A549 (cell line): ENCODE results near the gene UTP11.

Experiments
- CEBPB ChIP-seq, 2 experiments: fragments of >200 bp in 1 of 2; sonication (Bioruptor Twin) in 1 of 2; formaldehyde crosslinking in 1 of 2; IDR thresholded peaks; 2 replicates each; pipeline ENCODE4 v1.6.1; 2012 to 2016
- KDM5A ChIP-seq: fragments of 200-600 bp; sonication (generic); IDR thresholded peaks from 2 replicates; pipeline ENCODE4 v1.6.1; 2016; ENCODE audit warnings: antibody characterized with exemption, mild to moderate bottlenecking
- POLR2A ChIP-seq: IDR thresholded peaks from 2 replicates; pipeline ENCODE4 v1.6.1; 2012; ENCODE audit warnings: mild to moderate bottlenecking, low read length
- RAD21 ChIP-seq, 2 experiments: fragments of >200 bp in 1 of 2; sonication (Bioruptor Twin) in 1 of 2; formaldehyde crosslinking in 1 of 2; IDR thresholded peaks in 1 of 2; conservative IDR thresholded peaks in 1 of 2; 2 replicates in 1 of 2; 3 replicates in 1 of 2; pipeline ENCODE4 v1.6.1; 2012 to 2018; ENCODE audit warnings: inconsistent platforms in 1 of 2
- TP53 ChIP-seq: fragments of 250-450 bp; sonication (Bioruptor Pico); IDR thresholded peaks from 2 replicates; pipeline ENCODE4 v1.5.0; 2021; ENCODE audit warnings: mild to moderate bottlenecking, moderate library complexity
- TF ChIP-seq, protein P1 (sequence below): fragments of >200 bp; sonication (Bioruptor Twin); formaldehyde crosslinking; IDR thresholded peaks from 3 replicates; pipeline ENCODE4 v1.5.1; 2016
- TF ChIP-seq, protein P2 (sequence below): fragments of 200-600 bp; sonication (generic); IDR thresholded peaks from 2 replicates; pipeline ENCODE4 v1.6.1; 2016; ENCODE audit warnings: antibody characterized with exemption, mild to moderate bottlenecking, moderate library complexity

DNA sequence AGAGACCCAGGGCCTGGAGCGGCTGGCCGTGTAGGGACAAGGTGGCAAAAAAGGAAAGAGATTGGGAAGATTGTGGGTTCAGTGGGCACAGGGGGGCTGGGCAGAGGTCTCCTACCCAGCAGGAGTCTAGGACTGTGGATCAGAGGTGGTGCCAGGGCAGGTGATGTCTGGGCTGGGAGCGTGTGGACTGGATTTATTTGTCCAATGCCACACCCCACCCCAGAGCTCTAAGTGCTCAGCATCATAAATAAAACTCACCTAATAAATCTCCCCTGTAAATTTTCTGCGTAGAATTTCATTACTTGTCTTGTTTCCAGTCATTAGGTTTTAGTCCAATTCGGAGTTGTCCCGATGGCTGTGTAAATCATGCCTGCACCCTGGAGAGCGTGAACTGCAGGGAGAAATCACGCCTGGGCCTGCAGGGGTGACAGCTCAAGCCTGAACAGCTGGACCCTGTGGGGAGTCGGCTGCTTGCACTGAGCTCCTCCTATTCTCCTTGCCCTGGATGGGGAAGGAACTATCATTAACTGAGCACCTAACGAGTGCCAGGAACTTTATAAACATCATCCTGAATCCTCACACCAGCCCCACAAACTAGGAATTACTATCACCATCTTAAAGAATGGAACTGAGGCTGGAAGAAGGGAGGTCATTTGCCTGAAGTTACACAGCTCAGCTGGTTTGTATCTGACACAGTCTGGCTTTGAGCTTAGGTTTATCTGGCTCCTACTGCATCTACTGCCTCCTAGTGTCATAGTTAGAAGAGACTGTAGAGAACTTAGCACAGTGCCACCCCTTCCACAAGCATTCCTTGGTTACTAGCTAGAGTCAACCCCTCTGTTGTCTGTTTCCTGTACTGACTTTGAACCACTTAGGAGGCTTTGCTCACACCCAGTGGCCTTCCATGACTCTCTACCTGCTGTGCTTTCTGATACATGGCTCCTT lies 59.0 kb downstream of the UTP11 start:
- TF ChIP-seq POLR2A, result no peak
- TF ChIP-seq RAD21 (conservative IDR thresholded peaks at IDR 0.05 in 1 of 2, IDR thresholded peaks at IDR 0.05 in 1 of 2), result peak in 1 of 2 experiments; percentile 32; a peak in 1 of 5 replicates
- no peak for TF ChIP-seq CEBPB (IDR thresholded peaks at IDR 0.05)
- no peak for TF ChIP-seq KDM5A
- TF ChIP-seq, protein P1, sequence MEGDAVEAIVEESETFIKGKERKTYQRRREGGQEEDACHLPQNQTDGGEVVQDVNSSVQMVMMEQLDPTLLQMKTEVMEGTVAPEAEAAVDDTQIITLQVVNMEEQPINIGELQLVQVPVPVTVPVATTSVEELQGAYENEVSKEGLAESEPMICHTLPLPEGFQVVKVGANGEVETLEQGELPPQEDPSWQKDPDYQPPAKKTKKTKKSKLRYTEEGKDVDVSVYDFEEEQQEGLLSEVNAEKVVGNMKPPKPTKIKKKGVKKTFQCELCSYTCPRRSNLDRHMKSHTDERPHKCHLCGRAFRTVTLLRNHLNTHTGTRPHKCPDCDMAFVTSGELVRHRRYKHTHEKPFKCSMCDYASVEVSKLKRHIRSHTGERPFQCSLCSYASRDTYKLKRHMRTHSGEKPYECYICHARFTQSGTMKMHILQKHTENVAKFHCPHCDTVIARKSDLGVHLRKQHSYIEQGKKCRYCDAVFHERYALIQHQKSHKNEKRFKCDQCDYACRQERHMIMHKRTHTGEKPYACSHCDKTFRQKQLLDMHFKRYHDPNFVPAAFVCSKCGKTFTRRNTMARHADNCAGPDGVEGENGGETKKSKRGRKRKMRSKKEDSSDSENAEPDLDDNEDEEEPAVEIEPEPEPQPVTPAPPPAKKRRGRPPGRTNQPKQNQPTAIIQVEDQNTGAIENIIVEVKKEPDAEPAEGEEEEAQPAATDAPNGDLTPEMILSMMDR, result peak; percentile 15; the same call in 2 of the 3 replicates
- TF ChIP-seq, protein P2, sequence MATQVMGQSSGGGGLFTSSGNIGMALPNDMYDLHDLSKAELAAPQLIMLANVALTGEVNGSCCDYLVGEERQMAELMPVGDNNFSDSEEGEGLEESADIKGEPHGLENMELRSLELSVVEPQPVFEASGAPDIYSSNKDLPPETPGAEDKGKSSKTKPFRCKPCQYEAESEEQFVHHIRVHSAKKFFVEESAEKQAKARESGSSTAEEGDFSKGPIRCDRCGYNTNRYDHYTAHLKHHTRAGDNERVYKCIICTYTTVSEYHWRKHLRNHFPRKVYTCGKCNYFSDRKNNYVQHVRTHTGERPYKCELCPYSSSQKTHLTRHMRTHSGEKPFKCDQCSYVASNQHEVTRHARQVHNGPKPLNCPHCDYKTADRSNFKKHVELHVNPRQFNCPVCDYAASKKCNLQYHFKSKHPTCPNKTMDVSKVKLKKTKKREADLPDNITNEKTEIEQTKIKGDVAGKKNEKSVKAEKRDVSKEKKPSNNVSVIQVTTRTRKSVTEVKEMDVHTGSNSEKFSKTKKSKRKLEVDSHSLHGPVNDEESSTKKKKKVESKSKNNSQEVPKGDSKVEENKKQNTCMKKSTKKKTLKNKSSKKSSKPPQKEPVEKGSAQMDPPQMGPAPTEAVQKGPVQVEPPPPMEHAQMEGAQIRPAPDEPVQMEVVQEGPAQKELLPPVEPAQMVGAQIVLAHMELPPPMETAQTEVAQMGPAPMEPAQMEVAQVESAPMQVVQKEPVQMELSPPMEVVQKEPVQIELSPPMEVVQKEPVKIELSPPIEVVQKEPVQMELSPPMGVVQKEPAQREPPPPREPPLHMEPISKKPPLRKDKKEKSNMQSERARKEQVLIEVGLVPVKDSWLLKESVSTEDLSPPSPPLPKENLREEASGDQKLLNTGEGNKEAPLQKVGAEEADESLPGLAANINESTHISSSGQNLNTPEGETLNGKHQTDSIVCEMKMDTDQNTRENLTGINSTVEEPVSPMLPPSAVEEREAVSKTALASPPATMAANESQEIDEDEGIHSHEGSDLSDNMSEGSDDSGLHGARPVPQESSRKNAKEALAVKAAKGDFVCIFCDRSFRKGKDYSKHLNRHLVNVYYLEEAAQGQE, result no peak
- no peak for TF ChIP-seq TP53 (CRISPR knock-in tag)
